Glutamatergic neuron (in vitro differentiated cells): ENCODE results near the gene FXYD2. TPM values are rescaled to one million over a fixed set of nuclear protein-coding genes. Genes with fewer than 3 reads are reported as not detected.

ENCODE experiments used
- DNase-seq: peaks from one replicate; pipeline ENCODE4 v3.0.0; 2022
- H3K27ac Mint-ChIP-seq: one replicate; pipeline ENCODE4 v1.8.0; 2020; ENCODE audit warnings: mild to moderate bottlenecking, mixed read lengths, inconsistent platforms; ENCODE audit not compliant: unreplicated experiment
- H3K27me3 Mint-ChIP-seq: one replicate; pipeline ENCODE4 v1.8.0; 2020; ENCODE audit warnings: mild to moderate bottlenecking, moderate library complexity, mixed read lengths, inconsistent platforms; ENCODE audit not compliant: unreplicated experiment
- H3K36me3 Mint-ChIP-seq: one replicate; pipeline ENCODE4 v1.8.0; 2020; ENCODE audit warnings: mild to moderate bottlenecking, mixed read lengths, inconsistent platforms; ENCODE audit not compliant: unreplicated experiment
- H3K4me1 Mint-ChIP-seq: one replicate; pipeline ENCODE4 v1.8.0; 2020; ENCODE audit warnings: mild to moderate bottlenecking, low read depth, mixed read lengths, inconsistent platforms; ENCODE audit not compliant: unreplicated experiment
- H3K4me3 Mint-ChIP-seq: one replicate; pipeline ENCODE4 v1.8.0; 2020; ENCODE audit warnings: mild to moderate bottlenecking, mixed read lengths, inconsistent platforms; ENCODE audit not compliant: unreplicated experiment
- H3K9me3 Mint-ChIP-seq: one replicate; pipeline ENCODE4 v1.8.0; 2020; ENCODE audit warnings: mild to moderate bottlenecking, moderate library complexity, mixed read lengths, inconsistent platforms; ENCODE audit not compliant: unreplicated experiment
- total RNA-seq: library from RNA; stranded (reverse); fragmentation: NEBNext Ultra II Directional; extraction: Animal tissue kit (Norgen Biotek cat#: 25700); gene quantifications from one replicate; pipeline ENCODE4 v1.2.1, GENCODE V29; 2021; ENCODE audit not compliant: unreplicated experiment
- TF ChIP-seq, protein P1 (sequence below): fragments of 200-600 bp; sonication (generic); IDR thresholded peaks from one replicate; pipeline ENCODE4 v1.5.0; 2021; ENCODE audit not compliant: partially characterized antibody, unreplicated experiment

The FXYD2 gene
- total RNA-seq, 1 donor from 2014 or later, result 0.44 TPM

GRCh38 chr11:117842131-117842941, 17.8 kb upstream of the FXYD2 start:
- no peaks in the 10 kb centered on the region for H3K36me3 Mint-ChIP-seq

GRCh38 chr11:117841551-117842031, 17.0 kb upstream of the FXYD2 start:
- Mint-ChIP-seq H3K27me3 (no peaks in the 10 kb centered on the region), H3K36me3 (no peaks in the 10 kb centered on the region), H3K27ac (no peak overlapping the region), H3K4me1 (peaks cover 15% of the 10 kb centered on the region), H3K4me3 (no peak overlapping the region), H3K9me3 (peaks cover 2% of the 10 kb centered on the region)
- TF ChIP-seq, protein P1, sequence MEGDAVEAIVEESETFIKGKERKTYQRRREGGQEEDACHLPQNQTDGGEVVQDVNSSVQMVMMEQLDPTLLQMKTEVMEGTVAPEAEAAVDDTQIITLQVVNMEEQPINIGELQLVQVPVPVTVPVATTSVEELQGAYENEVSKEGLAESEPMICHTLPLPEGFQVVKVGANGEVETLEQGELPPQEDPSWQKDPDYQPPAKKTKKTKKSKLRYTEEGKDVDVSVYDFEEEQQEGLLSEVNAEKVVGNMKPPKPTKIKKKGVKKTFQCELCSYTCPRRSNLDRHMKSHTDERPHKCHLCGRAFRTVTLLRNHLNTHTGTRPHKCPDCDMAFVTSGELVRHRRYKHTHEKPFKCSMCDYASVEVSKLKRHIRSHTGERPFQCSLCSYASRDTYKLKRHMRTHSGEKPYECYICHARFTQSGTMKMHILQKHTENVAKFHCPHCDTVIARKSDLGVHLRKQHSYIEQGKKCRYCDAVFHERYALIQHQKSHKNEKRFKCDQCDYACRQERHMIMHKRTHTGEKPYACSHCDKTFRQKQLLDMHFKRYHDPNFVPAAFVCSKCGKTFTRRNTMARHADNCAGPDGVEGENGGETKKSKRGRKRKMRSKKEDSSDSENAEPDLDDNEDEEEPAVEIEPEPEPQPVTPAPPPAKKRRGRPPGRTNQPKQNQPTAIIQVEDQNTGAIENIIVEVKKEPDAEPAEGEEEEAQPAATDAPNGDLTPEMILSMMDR, result no peak
- DNase-seq, result no peak

More at GRCh38 chr11:117842131-117842941, 17.8 kb upstream of the FXYD2 start:
- Mint-ChIP-seq H3K27ac (no peak overlapping the region), H3K9me3 (peaks cover 2% of the 10 kb centered on the region), H3K27me3 (no peaks in the 10 kb centered on the region), H3K4me3 (no peak overlapping the region), H3K4me1 (peaks cover 12% of the 10 kb centered on the region)
- no peak for DNase-seq
- TF ChIP-seq, protein P1, result no peak

- Mint-ChIP-seq H3K27me3 (no peaks in the 10 kb centered on the region), H3K27ac (no peak overlapping the region), H3K4me1 (peaks cover 15% of the 10 kb centered on the region), H3K9me3 (peaks cover 2% of the 10 kb centered on the region), H3K36me3 (no peaks in the 10 kb centered on the region), H3K4me3 (no peak overlapping the region)
- no peak for DNase-seq
- TF ChIP-seq, protein P1, result no peak
Measured at GRCh38 chr11:117840881-117841550, 16.5 kb upstream of the FXYD2 start.

DNA sequence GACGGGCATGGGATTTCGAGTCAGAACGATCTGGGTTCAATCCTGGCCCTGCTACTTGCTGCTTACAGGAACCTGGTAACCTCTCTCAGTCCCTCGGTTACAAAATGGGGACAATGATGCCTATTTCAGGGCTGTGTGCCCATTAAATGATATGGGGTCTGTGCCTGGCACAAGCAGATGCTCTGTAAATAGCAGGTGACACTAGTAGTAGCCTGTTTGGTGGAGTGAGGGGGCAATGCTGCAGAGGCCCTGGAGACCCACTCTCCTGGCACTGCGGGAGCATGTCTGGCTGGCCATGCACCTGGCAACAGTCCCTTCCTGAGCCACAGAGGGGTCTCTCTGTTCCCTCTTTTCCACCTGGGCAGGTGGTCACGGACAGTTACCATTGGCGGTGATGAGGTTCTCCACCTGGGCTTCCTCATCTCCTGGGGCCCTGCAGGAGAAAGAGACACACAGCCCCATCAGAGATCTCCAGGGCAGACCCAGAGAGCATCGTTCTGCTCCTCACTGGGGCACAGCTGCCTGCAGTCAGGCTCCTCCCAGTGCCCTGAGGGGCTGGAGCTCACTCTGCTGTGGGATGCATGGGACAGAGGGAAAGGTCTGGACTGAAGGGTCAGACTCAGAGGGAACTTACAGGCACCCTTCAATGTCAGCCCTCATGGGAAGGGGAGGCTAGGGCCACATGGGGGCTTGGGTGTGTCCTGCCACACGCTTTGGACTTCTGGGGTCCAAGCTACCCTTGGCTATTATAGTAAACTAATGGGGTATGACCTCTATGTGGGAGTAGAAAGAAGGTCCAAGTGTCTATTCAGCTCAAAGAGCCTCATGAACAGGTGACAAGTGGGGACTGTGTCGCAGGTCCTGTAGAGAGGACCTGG, 15.6 kb upstream of the FXYD2 start:
- TF ChIP-seq, protein P1, result no peak
- H3K36me3 Mint-ChIP-seq, result no peaks in the 10 kb centered on the region
- no peaks in the 10 kb centered on the region for H3K27me3 Mint-ChIP-seq
- peak; percentile 11 for DNase-seq
- H3K4me3 Mint-ChIP-seq, result no peak overlapping the region
- no peak overlapping the region for H3K27ac Mint-ChIP-seq
- peaks cover 15% of the 10 kb centered on the region for H3K4me1 Mint-ChIP-seq
- H3K9me3 Mint-ChIP-seq, result peaks cover 2% of the 10 kb centered on the region
